ENCODE data around the gene DOCK10. TPM values are rescaled to one million over a fixed set of nuclear protein-coding genes. Genes with fewer than 3 reads are reported as not detected.

The DOCK10 gene
- total RNA-seq, 1 experiment from 2014 or later = 0.96 TPM

- POLR2A ChIA-PET = interaction anchor here (0.6 kb wide), 1 partner anchor 170 kb away, joined by 5 read pairs; no protein-coding TSS in a partner anchor
- Mint-ChIP-seq H3K36me3 (ENCODE audit: insufficient read depth, unreplicated experiment) (no peaks in the 10 kb centered on the region), H3K27ac (ENCODE audit: low read depth, unreplicated experiment) (no peak overlapping the region), H3K9me3 (ENCODE audit: unreplicated experiment) (no peaks in the 10 kb centered on the region), H3K4me3 (ENCODE audit: unreplicated experiment) (no peak overlapping the region), H3K4me1 (ENCODE audit: insufficient read depth, unreplicated experiment) (peaks cover 12% of the 10 kb centered on the region), H3K27me3 (ENCODE audit: insufficient read depth, unreplicated experiment) (no peaks in the 10 kb centered on the region)
- CTCF ChIA-PET = interaction anchor here (1.1 kb wide), 1 partner anchor 12 kb away, joined by 3 read pairs; no protein-coding TSS in a partner anchor
- BruUV-seq (replicated peaks) = no TSS peak
- no peak for DNase-seq (ENCODE audit: unreplicated experiment)
- TF ChIP-seq, protein P1, sequence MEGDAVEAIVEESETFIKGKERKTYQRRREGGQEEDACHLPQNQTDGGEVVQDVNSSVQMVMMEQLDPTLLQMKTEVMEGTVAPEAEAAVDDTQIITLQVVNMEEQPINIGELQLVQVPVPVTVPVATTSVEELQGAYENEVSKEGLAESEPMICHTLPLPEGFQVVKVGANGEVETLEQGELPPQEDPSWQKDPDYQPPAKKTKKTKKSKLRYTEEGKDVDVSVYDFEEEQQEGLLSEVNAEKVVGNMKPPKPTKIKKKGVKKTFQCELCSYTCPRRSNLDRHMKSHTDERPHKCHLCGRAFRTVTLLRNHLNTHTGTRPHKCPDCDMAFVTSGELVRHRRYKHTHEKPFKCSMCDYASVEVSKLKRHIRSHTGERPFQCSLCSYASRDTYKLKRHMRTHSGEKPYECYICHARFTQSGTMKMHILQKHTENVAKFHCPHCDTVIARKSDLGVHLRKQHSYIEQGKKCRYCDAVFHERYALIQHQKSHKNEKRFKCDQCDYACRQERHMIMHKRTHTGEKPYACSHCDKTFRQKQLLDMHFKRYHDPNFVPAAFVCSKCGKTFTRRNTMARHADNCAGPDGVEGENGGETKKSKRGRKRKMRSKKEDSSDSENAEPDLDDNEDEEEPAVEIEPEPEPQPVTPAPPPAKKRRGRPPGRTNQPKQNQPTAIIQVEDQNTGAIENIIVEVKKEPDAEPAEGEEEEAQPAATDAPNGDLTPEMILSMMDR (IDR thresholded peaks at IDR 0.05; ENCODE audit: unreplicated experiment) = no peak
- intact Hi-C loops (cut with micrococcal nuclease) = no loop called here
Measured at GRCh38 chr2:224832207-224832606, 210.1 kb downstream of the DOCK10 start.

DNA sequence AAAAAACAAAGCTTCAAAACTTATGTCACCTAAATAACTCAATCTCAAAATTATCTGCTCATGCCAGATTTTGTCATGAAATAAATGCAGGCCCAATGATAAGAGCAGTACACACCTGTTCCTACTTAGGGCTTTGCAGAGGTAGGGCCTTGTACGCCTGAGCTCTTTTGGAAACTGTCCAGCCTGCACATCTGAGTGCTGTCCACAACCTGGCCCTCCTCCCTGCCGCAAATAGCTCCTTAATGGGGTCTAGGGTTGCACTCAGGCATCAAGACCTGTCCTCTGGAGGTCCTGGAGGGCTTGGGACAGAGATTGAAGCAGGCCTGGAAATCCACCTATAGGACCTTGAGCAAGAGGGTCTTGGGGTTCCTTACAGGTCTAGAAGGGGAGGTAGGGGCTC, 210.7 kb downstream of the DOCK10 start:
- Mint-ChIP-seq H3K4me1 (ENCODE audit: insufficient read depth, unreplicated experiment) (peaks cover 9% of the 10 kb centered on the region), H3K9me3 (ENCODE audit: unreplicated experiment) (no peaks in the 10 kb centered on the region), H3K36me3 (ENCODE audit: insufficient read depth, unreplicated experiment) (no peaks in the 10 kb centered on the region), H3K4me3 (ENCODE audit: unreplicated experiment) (no peak overlapping the region), H3K27ac (ENCODE audit: low read depth, unreplicated experiment) (no peak overlapping the region), H3K27me3 (ENCODE audit: insufficient read depth, unreplicated experiment) (no peaks in the 10 kb centered on the region)
- POLR2A ChIA-PET = interaction anchor here (0.6 kb wide), 1 partner anchor 171 kb away, joined by 5 read pairs; no protein-coding TSS in a partner anchor
- TF ChIP-seq, protein P1 (IDR thresholded peaks at IDR 0.05; ENCODE audit: unreplicated experiment) = no peak
- no peak for DNase-seq (ENCODE audit: unreplicated experiment)
- no TSS peak for BruUV-seq (replicated peaks)
- CTCF ChIA-PET = interaction anchor here (0.5 kb wide), 1 partner anchor 171 kb away, joined by 4 read pairs; no protein-coding TSS in a partner anchor
- intact Hi-C loops (cut with micrococcal nuclease) = no loop called here

GRCh38 chr2:224820283-224820991, 221.8 kb downstream of the DOCK10 start:
- DNase-seq (ENCODE audit: unreplicated experiment) = no peak
- Mint-ChIP-seq H3K9me3 (ENCODE audit: unreplicated experiment) (peaks cover 6% of the 10 kb centered on the region), H3K27me3 (ENCODE audit: insufficient read depth, unreplicated experiment) (no peaks in the 10 kb centered on the region), H3K4me3 (ENCODE audit: unreplicated experiment) (no peak overlapping the region), H3K36me3 (ENCODE audit: insufficient read depth, unreplicated experiment) (no peaks in the 10 kb centered on the region), H3K4me1 (ENCODE audit: insufficient read depth, unreplicated experiment) (peaks cover 9% of the 10 kb centered on the region), H3K27ac (ENCODE audit: low read depth, unreplicated experiment) (no peak overlapping the region)
- ChIA-PET POLR2A (interaction anchor here (0.7 kb wide), 1 partner anchor 17 kb away, joined by 3 read pairs; no protein-coding TSS in a partner anchor), CTCF (interaction anchor here (0.6 to 1.1 kb wide), 3 partner anchors 12 to 73 kb away, joined by 3 to 4 read pairs (median 4); no protein-coding TSS in a partner anchor)
- intact Hi-C loops (cut with micrococcal nuclease) = no loop called here
- no TSS peak for BruUV-seq (replicated peaks)
- TF ChIP-seq, protein P1 (IDR thresholded peaks at IDR 0.05; ENCODE audit: unreplicated experiment) = no peak

DNA sequence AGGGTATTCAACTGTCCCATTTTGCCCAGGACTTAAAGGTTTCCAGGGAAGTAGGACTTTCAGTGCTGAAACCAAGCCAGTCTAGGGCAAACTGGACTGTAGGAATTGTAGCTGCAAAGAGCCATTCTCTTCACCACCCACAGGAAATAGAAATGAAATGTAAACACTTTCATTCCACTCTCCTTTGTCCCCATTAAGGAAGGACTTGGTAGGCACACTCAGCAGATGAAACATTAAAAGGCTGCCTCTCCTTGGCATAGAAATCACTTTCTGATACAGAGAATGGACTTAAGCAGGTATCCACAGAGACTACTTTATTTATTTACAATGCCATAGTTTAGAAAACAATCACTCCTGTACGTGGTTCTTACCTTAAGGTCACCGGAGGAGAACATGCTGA, 223.2 kb downstream of the DOCK10 start:
- ChIA-PET POLR2A (no interaction called here), CTCF (no interaction called here)
- TF ChIP-seq, protein P1 (IDR thresholded peaks at IDR 0.05; ENCODE audit: unreplicated experiment) = no peak
- no TSS peak for BruUV-seq (replicated peaks)
- Mint-ChIP-seq H3K36me3 (ENCODE audit: insufficient read depth, unreplicated experiment) (no peaks in the 10 kb centered on the region), H3K9me3 (ENCODE audit: unreplicated experiment) (peaks cover 6% of the 10 kb centered on the region), H3K4me3 (ENCODE audit: unreplicated experiment) (no peak overlapping the region), H3K27me3 (ENCODE audit: insufficient read depth, unreplicated experiment) (no peaks in the 10 kb centered on the region), H3K27ac (ENCODE audit: low read depth, unreplicated experiment) (no peak overlapping the region), H3K4me1 (ENCODE audit: insufficient read depth, unreplicated experiment) (peaks cover 9% of the 10 kb centered on the region)
- intact Hi-C loops (cut with micrococcal nuclease) = no loop called here
- DNase-seq (ENCODE audit: unreplicated experiment) = no peak

All from MCF 10A (cell line).